Measurements from ENCODE around the gene SLC24A3.

The SLC24A3 gene

GRCh38 chr20:19601126-19601810 lies 388.8 kb downstream of the SLC24A3 start:
- TF ChIP-seq CTCF (IDR thresholded peaks at IDR 0.05), result no peak
- TF ChIP-seq ZFX (IDR thresholded peaks at IDR 0.05; ENCODE audit: borderline replicate concordance), result no peak

GRCh38 chr20:19602675-19603375 lies 390.4 kb downstream of the SLC24A3 start:
- no peak overlapping the region for H3K27ac ChIP-seq
- no peak for TF ChIP-seq ZFX (IDR thresholded peaks at IDR 0.05; ENCODE audit: borderline replicate concordance)
- TF ChIP-seq CTCF (IDR thresholded peaks at IDR 0.05), result no peak

More at GRCh38 chr20:19601126-19601810, 388.8 kb downstream of the SLC24A3 start:
- no peak overlapping the region for H3K27ac ChIP-seq

- no peak for TF ChIP-seq ZFX (IDR thresholded peaks at IDR 0.05; ENCODE audit: borderline replicate concordance)
- no peak for TF ChIP-seq CTCF (IDR thresholded peaks at IDR 0.05)
- H3K27ac ChIP-seq, result no peak overlapping the region
These were observed 390.9 kb downstream of the SLC24A3 start for GRCh38 chr20:19603376-19603750.

- TF ChIP-seq ZFX (IDR thresholded peaks at IDR 0.05; ENCODE audit: borderline replicate concordance) (no peak), CTCF (IDR thresholded peaks at IDR 0.05) (no peak)
- no peak overlapping the region for H3K27ac ChIP-seq
These were observed 393.5 kb downstream of the SLC24A3 start for GRCh38 chr20:19605786-19606485.

- TF ChIP-seq CTCF (IDR thresholded peaks at IDR 0.05) (no peak), ZFX (IDR thresholded peaks at IDR 0.05; ENCODE audit: borderline replicate concordance) (no peak)
- no peak overlapping the region for H3K27ac ChIP-seq
These were observed 397.3 kb downstream of the SLC24A3 start for GRCh38 chr20:19609642-19610223.

- TF ChIP-seq CTCF (IDR thresholded peaks at IDR 0.05), result no peak
- TF ChIP-seq ZFX (IDR thresholded peaks at IDR 0.05; ENCODE audit: borderline replicate concordance), result no peak
- H3K27ac ChIP-seq, result no peak overlapping the region
These were observed 403.2 kb downstream of the SLC24A3 start for GRCh38 chr20:19615629-19616028.
